ENCODE results near the gene ANAPC7.

Gene ANAPC7

GRCh38 chr12:110355073-110355472 lies 48.4 kb downstream of the ANAPC7 start:
- TF ChIP-seq GATA3 (IDR thresholded peaks at IDR 0.05; ENCODE audit: low read depth, low read length) (no peak), GATA2 (IDR thresholded peaks at IDR 0.05; ENCODE audit: low read depth, low read length) (no peak)

- no peak for TF ChIP-seq GATA2 (IDR thresholded peaks at IDR 0.05; ENCODE audit: low read depth, low read length)
- no peak for TF ChIP-seq GATA3 (IDR thresholded peaks at IDR 0.05; ENCODE audit: low read depth, low read length)
These were observed 49.2 kb downstream of the ANAPC7 start for GRCh38 chr12:110354172-110354780.

GRCh38 chr12:110353211-110353965 lies 50.1 kb downstream of the ANAPC7 start:
- TF ChIP-seq GATA2 (IDR thresholded peaks at IDR 0.05; ENCODE audit: low read depth, low read length): no peak
- no peak for TF ChIP-seq GATA3 (IDR thresholded peaks at IDR 0.05; ENCODE audit: low read depth, low read length)

GRCh38 chr12:110352401-110352800 lies 51.1 kb downstream of the ANAPC7 start:
- TF ChIP-seq GATA3 (IDR thresholded peaks at IDR 0.05; ENCODE audit: low read depth, low read length) (no peak), GATA2 (IDR thresholded peaks at IDR 0.05; ENCODE audit: low read depth, low read length) (no peak)

- TF ChIP-seq GATA2 (IDR thresholded peaks at IDR 0.05; ENCODE audit: low read depth, low read length) (no peak), GATA3 (IDR thresholded peaks at IDR 0.05; ENCODE audit: low read depth, low read length) (no peak)
These were observed 52.4 kb downstream of the ANAPC7 start for GRCh38 chr12:110351119-110351518.

GRCh38 chr12:110349514-110350151 lies 53.9 kb downstream of the ANAPC7 start:
- TF ChIP-seq GATA2 (IDR thresholded peaks at IDR 0.05; ENCODE audit: low read depth, low read length) (no peak), GATA3 (IDR thresholded peaks at IDR 0.05; ENCODE audit: low read depth, low read length) (no peak)

GRCh38 chr12:110349096-110349495 lies 54.4 kb downstream of the ANAPC7 start:
- TF ChIP-seq GATA2 (IDR thresholded peaks at IDR 0.05; ENCODE audit: low read depth, low read length) (no peak), GATA3 (IDR thresholded peaks at IDR 0.05; ENCODE audit: low read depth, low read length) (no peak)

- TF ChIP-seq GATA2 (IDR thresholded peaks at IDR 0.05; ENCODE audit: low read depth, low read length): no peak
- TF ChIP-seq GATA3 (IDR thresholded peaks at IDR 0.05; ENCODE audit: low read depth, low read length): no peak
These were observed 55.0 kb downstream of the ANAPC7 start for GRCh38 chr12:110348431-110349059.

- TF ChIP-seq GATA2 (IDR thresholded peaks at IDR 0.05; ENCODE audit: low read depth, low read length) (no peak), GATA3 (IDR thresholded peaks at IDR 0.05; ENCODE audit: low read depth, low read length) (no peak)
These were observed 55.7 kb downstream of the ANAPC7 start for GRCh38 chr12:110347767-110348166.

- TF ChIP-seq GATA2 (IDR thresholded peaks at IDR 0.05; ENCODE audit: low read depth, low read length) (no peak), GATA3 (IDR thresholded peaks at IDR 0.05; ENCODE audit: low read depth, low read length) (no peak)
These were observed 57.5 kb downstream of the ANAPC7 start for GRCh38 chr12:110345963-110346362.

GRCh38 chr12:110345176-110345661 lies 58.3 kb downstream of the ANAPC7 start:
- no peak for TF ChIP-seq GATA3 (IDR thresholded peaks at IDR 0.05; ENCODE audit: low read depth, low read length)
- TF ChIP-seq GATA2 (IDR thresholded peaks at IDR 0.05; ENCODE audit: low read depth, low read length): no peak

GRCh38 chr12:110344657-110345056 lies 58.9 kb downstream of the ANAPC7 start:
- TF ChIP-seq GATA2 (IDR thresholded peaks at IDR 0.05; ENCODE audit: low read depth, low read length) (no peak), GATA3 (IDR thresholded peaks at IDR 0.05; ENCODE audit: low read depth, low read length) (no peak)

- TF ChIP-seq GATA2 (IDR thresholded peaks at IDR 0.05; ENCODE audit: low read depth, low read length) (no peak), GATA3 (IDR thresholded peaks at IDR 0.05; ENCODE audit: low read depth, low read length) (no peak)
These were observed 59.6 kb downstream of the ANAPC7 start for GRCh38 chr12:110343736-110344555.

Data from SH-SY5Y (cell line).